ENCODE measurements around the gene RBM18.
A peak's percentile ranks its signal among the peaks of the same experiment; 100 is the strongest.

Gene RBM18

DNA sequence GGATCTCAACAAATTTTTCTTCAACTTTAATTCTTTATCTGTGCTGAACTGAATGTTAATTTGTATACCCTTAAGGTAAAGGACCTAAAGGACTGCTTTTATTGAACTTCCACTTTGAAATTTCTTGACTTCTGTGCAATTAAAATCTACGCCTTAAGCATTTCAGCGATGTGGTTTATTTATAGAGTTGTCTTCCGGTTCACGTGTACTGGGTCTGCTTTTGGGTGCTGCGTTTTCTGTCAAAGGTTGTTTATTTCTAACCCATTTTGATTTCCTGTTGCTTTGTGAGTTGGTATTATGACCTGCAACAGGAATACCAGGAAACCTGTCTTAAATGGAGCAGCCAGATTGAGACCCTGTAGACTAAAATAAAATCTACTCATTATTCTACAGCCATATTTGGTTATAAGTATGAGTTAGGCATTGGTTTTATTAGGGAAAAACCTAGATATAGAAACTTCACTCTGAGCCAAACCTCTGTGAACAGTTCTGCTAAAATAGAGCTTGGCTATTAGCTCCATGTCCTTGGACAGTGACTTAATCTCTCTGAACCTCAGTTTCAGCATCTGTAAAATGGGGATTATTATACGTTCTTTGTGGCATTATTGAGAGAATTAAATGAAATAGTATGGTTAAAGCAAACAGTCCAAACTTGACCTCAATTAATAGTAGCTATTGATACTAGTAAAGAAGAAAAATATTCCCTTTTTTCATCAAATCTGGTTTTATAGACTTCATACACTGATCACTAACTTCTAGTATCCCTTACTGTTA, 3.6 kb upstream of the RBM18 start:
- H3F3A ChIP-seq (ENCODE audit: insufficient read depth, low read length), result no peaks in the 10 kb centered on the region
- H3K27me3 ChIP-seq (ENCODE audit: insufficient read depth, low read length), result no peaks in the 10 kb centered on the region
- TF ChIP-seq EZH2 (IDR thresholded peaks at IDR 0.05; ENCODE audit: borderline replicate concordance, low read length), result no peak
- TF ChIP-seq, protein P1, sequence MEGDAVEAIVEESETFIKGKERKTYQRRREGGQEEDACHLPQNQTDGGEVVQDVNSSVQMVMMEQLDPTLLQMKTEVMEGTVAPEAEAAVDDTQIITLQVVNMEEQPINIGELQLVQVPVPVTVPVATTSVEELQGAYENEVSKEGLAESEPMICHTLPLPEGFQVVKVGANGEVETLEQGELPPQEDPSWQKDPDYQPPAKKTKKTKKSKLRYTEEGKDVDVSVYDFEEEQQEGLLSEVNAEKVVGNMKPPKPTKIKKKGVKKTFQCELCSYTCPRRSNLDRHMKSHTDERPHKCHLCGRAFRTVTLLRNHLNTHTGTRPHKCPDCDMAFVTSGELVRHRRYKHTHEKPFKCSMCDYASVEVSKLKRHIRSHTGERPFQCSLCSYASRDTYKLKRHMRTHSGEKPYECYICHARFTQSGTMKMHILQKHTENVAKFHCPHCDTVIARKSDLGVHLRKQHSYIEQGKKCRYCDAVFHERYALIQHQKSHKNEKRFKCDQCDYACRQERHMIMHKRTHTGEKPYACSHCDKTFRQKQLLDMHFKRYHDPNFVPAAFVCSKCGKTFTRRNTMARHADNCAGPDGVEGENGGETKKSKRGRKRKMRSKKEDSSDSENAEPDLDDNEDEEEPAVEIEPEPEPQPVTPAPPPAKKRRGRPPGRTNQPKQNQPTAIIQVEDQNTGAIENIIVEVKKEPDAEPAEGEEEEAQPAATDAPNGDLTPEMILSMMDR (IDR thresholded peaks at IDR 0.05; ENCODE audit: low read length), result no peak
- H2AFZ ChIP-seq (ENCODE audit: low read length), result no peak overlapping the region
- no peaks in the 10 kb centered on the region for H3K9me3 ChIP-seq (ENCODE audit: low read length)
- H3K4me1 ChIP-seq (ENCODE audit: insufficient read depth, low read length, severe bottlenecking), result peaks cover 37% of the 10 kb centered on the region
- peak overlapping the region; percentile 6; the same call in 1 of the 2 replicates for H3K9ac ChIP-seq (ENCODE audit: low read length)
- no peaks in the 10 kb centered on the region for H3K9me2 ChIP-seq (ENCODE audit: low read depth, low read length)
- no peaks in the 10 kb centered on the region for H4K20me1 ChIP-seq (ENCODE audit: insufficient read depth, low read length)
- peak overlapping the region; percentile 48 for H3K4me2 ChIP-seq (ENCODE audit: low read length)
- H3K79me2 ChIP-seq (ENCODE audit: insufficient read depth, low read length), result peaks cover 44% of the 10 kb centered on the region
- peak overlapping the region; percentile 59 for H3K27ac ChIP-seq (ENCODE audit: low read depth, low read length, poor library complexity, severe bottlenecking)
- peak overlapping the region; percentile 26 for H3K4me3 ChIP-seq (ENCODE audit: low read depth, low read length, poor library complexity, severe bottlenecking)
- peaks cover 33% of the 10 kb centered on the region for H3K36me3 ChIP-seq (ENCODE audit: insufficient read depth, low read length)

DNA sequence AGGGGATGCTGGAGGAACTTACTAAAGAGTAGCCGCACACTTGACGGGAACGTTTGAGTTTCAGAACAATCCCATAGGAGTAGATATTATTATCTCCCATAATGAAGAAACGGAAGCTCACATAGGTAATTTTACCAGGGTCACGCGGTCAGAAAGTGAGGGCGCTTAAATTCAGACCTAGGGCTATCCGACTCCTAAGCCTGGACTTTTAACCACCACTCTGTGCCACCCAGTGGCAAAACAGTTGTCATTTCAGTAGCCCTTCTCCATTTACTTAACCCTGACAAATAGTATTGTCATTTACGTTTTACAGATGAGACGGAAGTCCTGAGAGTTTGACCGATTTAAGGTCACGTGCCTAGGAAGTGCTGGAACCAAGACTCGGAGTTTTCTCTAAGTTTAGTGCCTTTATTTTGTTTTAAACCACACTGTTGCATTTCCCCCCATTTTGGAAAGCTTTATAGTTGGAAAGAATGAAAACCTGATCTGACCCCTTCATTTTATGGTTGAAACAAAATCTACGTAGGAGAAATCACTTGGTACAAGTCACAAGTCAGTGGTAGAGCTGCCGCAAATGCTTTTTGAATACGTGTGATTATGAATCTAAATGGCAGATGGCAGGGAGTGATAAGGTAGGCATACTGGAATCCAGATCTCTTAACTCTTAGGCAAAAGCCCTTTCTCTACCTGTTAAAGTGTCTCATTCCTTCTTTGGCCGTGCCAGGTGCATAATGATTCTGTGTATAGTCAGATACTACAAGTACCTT, 692 bp upstream of the RBM18 start:
- H3K4me1 ChIP-seq (ENCODE audit: insufficient read depth, low read length, severe bottlenecking), result peaks cover 48% of the 10 kb centered on the region
- H3K9me2 ChIP-seq (ENCODE audit: low read depth, low read length), result no peaks in the 10 kb centered on the region
- H4K20me1 ChIP-seq (ENCODE audit: insufficient read depth, low read length), result no peaks in the 10 kb centered on the region
- H3K4me3 ChIP-seq (ENCODE audit: low read depth, low read length, poor library complexity, severe bottlenecking), result peak overlapping the region; percentile 83
- peak overlapping the region; percentile 95 for H3K4me2 ChIP-seq (ENCODE audit: low read length)
- peaks cover 19% of the 10 kb centered on the region for H3K36me3 ChIP-seq (ENCODE audit: insufficient read depth, low read length)
- H3K9me3 ChIP-seq (ENCODE audit: low read length), result no peaks in the 10 kb centered on the region
- H3K79me2 ChIP-seq (ENCODE audit: insufficient read depth, low read length), result peaks cover 46% of the 10 kb centered on the region
- 0 out of 2 replicates have a peak overlapping the region, but pooled peaks have one; percentile 24 for H2AFZ ChIP-seq (ENCODE audit: low read length)
- TF ChIP-seq, protein P1 (IDR thresholded peaks at IDR 0.05; ENCODE audit: low read length), result peak; percentile 33; the same call in 1 of the 2 replicates
- no peak for TF ChIP-seq EZH2 (IDR thresholded peaks at IDR 0.05; ENCODE audit: borderline replicate concordance, low read length)
- peak overlapping the region; percentile 88 for H3K9ac ChIP-seq (ENCODE audit: low read length)
- peak overlapping the region; percentile 88 for H3K27ac ChIP-seq (ENCODE audit: low read depth, low read length, poor library complexity, severe bottlenecking)
- no peaks in the 10 kb centered on the region for H3K27me3 ChIP-seq (ENCODE audit: insufficient read depth, low read length)
- no peaks in the 10 kb centered on the region for H3F3A ChIP-seq (ENCODE audit: insufficient read depth, low read length)

DNA sequence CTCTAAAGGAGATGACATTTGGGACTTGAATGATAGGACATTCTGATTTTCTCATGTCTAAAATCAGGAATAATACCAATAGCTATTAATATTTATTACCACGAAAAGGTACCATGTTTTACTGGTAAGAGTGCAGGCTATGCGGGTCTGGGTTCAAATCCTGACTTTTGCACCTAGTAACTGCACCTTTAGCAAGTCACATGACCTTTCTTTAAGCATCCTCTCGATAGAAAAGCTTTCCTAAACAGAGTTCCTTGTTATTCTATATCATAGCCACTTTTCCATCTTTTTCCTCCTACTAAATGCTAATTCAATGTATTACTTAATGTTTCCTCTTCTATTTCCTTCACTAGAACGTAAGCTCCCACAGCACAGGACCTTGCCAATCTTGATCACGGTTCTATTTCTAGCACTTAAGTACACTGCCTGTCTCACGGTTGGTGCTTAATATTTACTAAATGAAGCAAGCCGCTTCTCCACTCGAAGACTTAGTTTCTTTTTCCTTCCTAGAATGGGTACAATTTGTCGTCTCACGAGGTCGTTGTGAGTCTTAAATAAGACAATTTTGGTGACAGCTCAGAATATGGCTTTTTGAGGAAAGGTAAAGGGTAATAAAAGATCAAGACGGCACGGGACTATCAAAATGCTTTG, 816 bp downstream of the RBM18 start:
- Histone ChIP-seq H3K9me3 (ENCODE audit: low read length) (no peaks in the 10 kb centered on the region), H3K79me2 (ENCODE audit: insufficient read depth, low read length) (peaks cover 46% of the 10 kb centered on the region), H3K27me3 (ENCODE audit: insufficient read depth, low read length) (no peaks in the 10 kb centered on the region), H3K27ac (ENCODE audit: low read depth, low read length, poor library complexity, severe bottlenecking) (peak overlapping the region; percentile 88), H3K4me1 (ENCODE audit: insufficient read depth, low read length, severe bottlenecking) (peaks cover 48% of the 10 kb centered on the region), H3K4me3 (ENCODE audit: low read depth, low read length, poor library complexity, severe bottlenecking) (peak overlapping the region; percentile 83), H3K4me2 (ENCODE audit: low read length) (peak overlapping the region; percentile 95), H3K9ac (ENCODE audit: low read length) (peak overlapping the region; percentile 88), H2AFZ (ENCODE audit: low read length) (no peak overlapping the region), H3K36me3 (ENCODE audit: insufficient read depth, low read length) (peaks cover 34% of the 10 kb centered on the region), H4K20me1 (ENCODE audit: insufficient read depth, low read length) (no peaks in the 10 kb centered on the region), H3F3A (ENCODE audit: insufficient read depth, low read length) (no peaks in the 10 kb centered on the region), H3K9me2 (ENCODE audit: low read depth, low read length) (no peaks in the 10 kb centered on the region)
- TF ChIP-seq EZH2 (IDR thresholded peaks at IDR 0.05; ENCODE audit: borderline replicate concordance, low read length), result no peak
